BJ (cell line): ENCODE data around the gene BRWD1. TPM values are rescaled to one million over a fixed set of nuclear protein-coding genes. Genes with fewer than 3 reads are reported as not detected.

Experiments used
- CTCF ChIA-PET: fragments of 350-600 bp; formaldehyde crosslinking; extraction: SDS; loops from one replicate; lab custom pipeline; 2021; ENCODE audit warnings: antibody characterized with exemption, inconsistent platforms; lab: Yijun Ruan, JAX
- POLR2A ChIA-PET: fragments of 300-600 bp; sonication (Branson Sonifier 250); formaldehyde crosslinking; extraction: SDS; loops from one replicate; lab custom pipeline; 2021; ENCODE audit warnings: antibody characterized with exemption; lab: Charles Lee
- DNase-seq: peaks from one replicate; pipeline ENCODE4 v3.0.0-alpha.2; 2011; ENCODE audit warnings: low read depth
- H3K27me3 ChIP-seq: 2 replicates; pipeline ENCODE4 v1.6.0; 2011; ENCODE audit warnings: low read length; ENCODE audit not compliant: control insufficient read depth, insufficient read depth
- H3K36me3 ChIP-seq: 2 replicates; pipeline ENCODE4 v1.5.1; 2011; ENCODE audit warnings: low read length; ENCODE audit not compliant: control insufficient read depth, insufficient read depth
- H3K4me3 ChIP-seq: 2 replicates; pipeline ENCODE4 v1.5.1; 2011; ENCODE audit warnings: low read depth, mild to moderate bottlenecking, control low read depth, low read length
- polyA plus RNA-seq: library from polyadenylated mRNA; depleted of rRNA; stranded (reverse); fragments of >200 nt; gene quantifications from 2 replicates; pipeline ENCODE4 v1.2.3, GENCODE V29; 2011
- TF ChIP-seq, protein P1 (sequence below): IDR thresholded peaks from 2 replicates; pipeline ENCODE4 v1.5.1; 2011; ENCODE audit warnings: low read depth, mild to moderate bottlenecking, control low read depth, inconsistent platforms, low read length, moderate library complexity; ENCODE audit not compliant: insufficient read depth

The BRWD1 gene
- polyA plus RNA-seq, 1 experiment, result 5.9 TPM

- TF ChIP-seq, protein P1, sequence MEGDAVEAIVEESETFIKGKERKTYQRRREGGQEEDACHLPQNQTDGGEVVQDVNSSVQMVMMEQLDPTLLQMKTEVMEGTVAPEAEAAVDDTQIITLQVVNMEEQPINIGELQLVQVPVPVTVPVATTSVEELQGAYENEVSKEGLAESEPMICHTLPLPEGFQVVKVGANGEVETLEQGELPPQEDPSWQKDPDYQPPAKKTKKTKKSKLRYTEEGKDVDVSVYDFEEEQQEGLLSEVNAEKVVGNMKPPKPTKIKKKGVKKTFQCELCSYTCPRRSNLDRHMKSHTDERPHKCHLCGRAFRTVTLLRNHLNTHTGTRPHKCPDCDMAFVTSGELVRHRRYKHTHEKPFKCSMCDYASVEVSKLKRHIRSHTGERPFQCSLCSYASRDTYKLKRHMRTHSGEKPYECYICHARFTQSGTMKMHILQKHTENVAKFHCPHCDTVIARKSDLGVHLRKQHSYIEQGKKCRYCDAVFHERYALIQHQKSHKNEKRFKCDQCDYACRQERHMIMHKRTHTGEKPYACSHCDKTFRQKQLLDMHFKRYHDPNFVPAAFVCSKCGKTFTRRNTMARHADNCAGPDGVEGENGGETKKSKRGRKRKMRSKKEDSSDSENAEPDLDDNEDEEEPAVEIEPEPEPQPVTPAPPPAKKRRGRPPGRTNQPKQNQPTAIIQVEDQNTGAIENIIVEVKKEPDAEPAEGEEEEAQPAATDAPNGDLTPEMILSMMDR, result no peak
- CTCF ChIA-PET, result interaction anchor here (1.1 to 1.3 kb wide), 2 partner anchors 12 to 68 kb away, joined by 3 to 7 read pairs; no protein-coding TSS in a partner anchor
- Histone ChIP-seq H3K36me3 (no peaks in the 10 kb centered on the region), H3K4me3 (no peak overlapping the region), H3K27me3 (no peaks in the 10 kb centered on the region)
- POLR2A ChIA-PET, result no interaction called here
- DNase-seq, result no peak
Measured at GRCh38 chr21:39319814-39320332, 6.4 kb upstream of the BRWD1 start.

- Histone ChIP-seq H3K4me3 (no peak overlapping the region), H3K36me3 (no peaks in the 10 kb centered on the region), H3K27me3 (no peaks in the 10 kb centered on the region)
- ChIA-PET CTCF (interaction anchor here (1.1 to 1.3 kb wide), 2 partner anchors 13 to 68 kb away, joined by 3 to 7 read pairs; no protein-coding TSS in a partner anchor), POLR2A (no interaction called here)
- TF ChIP-seq, protein P1, result no peak
- no peak for DNase-seq
Measured at GRCh38 chr21:39319251-39319756, 5.9 kb upstream of the BRWD1 start.

GRCh38 chr21:39318091-39318959, 4.9 kb upstream of the BRWD1 start:
- no peak for DNase-seq
- POLR2A ChIA-PET, result no interaction called here
- TF ChIP-seq, protein P1, result no peak
- Histone ChIP-seq H3K4me3 (no peak overlapping the region), H3K27me3 (no peaks in the 10 kb centered on the region), H3K36me3 (no peaks in the 10 kb centered on the region)
- CTCF ChIA-PET, result interaction anchor here (1.1 to 1.3 kb wide), 2 partner anchors 14 to 69 kb away, joined by 3 to 7 read pairs; no protein-coding TSS in a partner anchor

DNA sequence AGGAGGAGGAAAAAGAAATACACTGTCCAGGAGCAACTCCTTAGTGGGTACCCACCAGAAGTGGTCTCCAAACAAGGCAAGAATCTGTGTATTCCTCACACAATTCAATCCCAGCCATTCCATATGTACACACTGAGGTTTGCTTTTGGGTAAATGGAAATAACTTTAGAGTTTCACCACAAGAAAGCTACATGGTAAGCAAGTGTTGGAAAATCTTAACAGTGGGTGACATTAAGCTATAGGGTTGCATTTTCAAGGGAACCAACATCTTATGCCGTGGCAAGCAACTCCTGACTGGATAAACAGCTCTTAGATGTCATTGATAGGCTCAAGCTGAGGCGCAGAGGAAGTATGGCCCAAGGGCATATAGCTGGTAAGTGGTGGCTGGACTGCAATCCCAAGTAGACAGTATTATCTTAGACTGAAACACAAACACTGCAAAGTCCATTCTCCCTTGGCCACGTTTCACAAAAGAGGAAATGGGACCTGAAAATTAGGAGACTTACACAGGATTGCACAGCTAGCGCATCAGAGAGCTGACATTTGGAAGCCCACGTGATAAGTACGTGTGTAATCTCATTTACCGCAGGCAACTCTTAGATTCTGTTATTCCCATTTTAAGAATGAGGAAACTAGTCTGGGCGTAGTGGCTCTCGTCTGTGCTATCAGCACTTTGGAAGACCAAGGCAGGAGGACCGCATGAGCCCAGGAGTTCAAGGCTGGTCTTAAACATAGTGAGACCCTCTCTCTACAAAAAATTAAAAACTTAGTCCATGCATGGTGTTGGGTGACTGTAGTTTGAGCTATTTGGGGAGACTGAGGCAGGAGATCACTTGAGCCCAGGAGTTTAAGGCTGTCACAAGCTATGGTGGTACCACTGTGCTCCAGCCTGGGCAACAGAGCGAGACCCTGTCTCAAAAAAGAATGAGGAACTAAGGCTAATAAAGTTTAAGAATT, 4.0 kb upstream of the BRWD1 start:
- no peak for DNase-seq
- TF ChIP-seq, protein P1, result no peak
- CTCF ChIA-PET, result no interaction called here
- H3K36me3 ChIP-seq, result no peaks in the 10 kb centered on the region
- H3K27me3 ChIP-seq, result no peaks in the 10 kb centered on the region
- POLR2A ChIA-PET, result no interaction called here
- H3K4me3 ChIP-seq, result no peak overlapping the region
